ENCODE results near the gene CAVIN4. TPM values are rescaled to one million over a fixed set of nuclear protein-coding genes. Genes with fewer than 3 reads are reported as not detected.

Gene CAVIN4
- total RNA-seq, 1 donor from 2014 or later, result 0.98 TPM

GRCh38 chr9:100623969-100624368 is 46.1 kb downstream of the CAVIN4 start:
- DNase-seq (ENCODE audit: low read depth), result no peak

GRCh38 chr9:100626949-100627348 is 49.1 kb downstream of the CAVIN4 start:
- no peak overlapping the region for H3K4me3 ChIP-seq (ENCODE audit: low read depth, low read length)
- no peak for DNase-seq (ENCODE audit: low read depth)
- no peak for TF ChIP-seq CTCF (conservative IDR thresholded peaks at IDR 0.05; ENCODE audit: low read depth, low read length)

More at GRCh38 chr9:100623969-100624368, 46.1 kb downstream of the CAVIN4 start:
- no peak overlapping the region for H3K4me3 ChIP-seq (ENCODE audit: low read depth, low read length)
- no peak for TF ChIP-seq CTCF (conservative IDR thresholded peaks at IDR 0.05; ENCODE audit: low read depth, low read length)

GRCh38 chr9:100637787-100638186 is 59.9 kb downstream of the CAVIN4 start:
- TF ChIP-seq CTCF (conservative IDR thresholded peaks at IDR 0.05; ENCODE audit: low read depth, low read length), result no peak
- H3K4me3 ChIP-seq (ENCODE audit: low read depth, low read length), result no peak overlapping the region
- no peak for DNase-seq (ENCODE audit: low read depth)

Other genes with a start within 250 kb of the CAVIN4 start
- gene TEX10, start 225.1 kb upstream of the CAVIN4 start, total RNA-seq, result 25.9 and 42.6 TPM in 2 replicates
- gene MSANTD3, start 150.9 kb upstream of the CAVIN4 start, total RNA-seq, result 74.4 and 105 TPM in 2 replicates
- gene TMEFF1, start 104.9 kb upstream of the CAVIN4 start, total RNA-seq, result 3.5 and 7.8 TPM in 2 replicates